ENCODE data around the gene RHEB.

The RHEB gene

DNA sequence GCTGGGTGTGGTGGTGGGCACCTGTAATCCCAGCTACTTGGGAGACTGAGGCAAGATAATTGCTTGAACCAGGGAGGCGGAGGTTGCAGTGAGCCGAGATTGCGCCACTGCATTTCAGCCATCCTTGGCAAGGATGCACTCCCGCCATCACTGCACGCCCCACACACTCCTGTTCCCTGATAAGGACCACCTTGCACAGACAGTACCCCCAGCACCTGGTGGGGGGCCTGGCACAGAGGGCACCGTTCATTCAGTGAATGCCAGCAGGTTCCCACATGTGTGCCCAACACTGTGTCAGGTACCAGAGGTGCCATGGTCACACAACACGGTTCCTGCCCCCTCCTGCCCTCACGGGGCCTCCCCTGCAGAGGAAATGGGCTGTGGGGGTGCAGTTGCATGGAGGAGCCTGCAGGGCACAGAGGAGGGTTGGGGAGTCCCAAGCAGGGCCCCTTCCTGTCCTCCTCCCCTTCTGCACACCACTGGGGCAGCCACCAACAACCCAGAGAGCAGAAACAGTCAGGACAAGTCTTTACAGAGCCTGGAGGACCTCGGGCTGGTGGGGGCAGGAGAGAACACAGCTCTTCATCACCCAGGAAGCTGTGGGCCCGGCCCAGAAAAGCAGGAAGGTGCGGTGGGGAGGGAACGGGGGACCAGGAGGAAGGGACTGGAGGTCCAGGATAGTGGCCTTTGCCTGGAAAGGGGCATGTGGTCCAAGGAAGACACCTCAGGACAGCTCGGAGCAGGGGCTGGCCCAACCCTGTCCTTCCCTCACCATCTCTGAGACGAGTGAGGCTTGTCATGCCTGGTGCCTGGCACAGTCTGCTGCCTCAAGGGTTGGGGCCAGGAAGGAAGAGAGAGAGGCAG, 86.8 kb downstream of the RHEB start:
- H3K4me2 ChIP-seq (ENCODE audit: low read length), result no peak overlapping the region
- H3K4me3 ChIP-seq (ENCODE audit: low read length), result no peak overlapping the region
- H3K9me3 ChIP-seq (replicated peaks; ENCODE audit: low read length), result no peaks in the 10 kb centered on the region
- H3K4me1 ChIP-seq (ENCODE audit: control insufficient read depth, insufficient read depth, low read length), result no peaks in the 10 kb centered on the region
- H3K9ac ChIP-seq (ENCODE audit: low read depth, low read length), result no peak overlapping the region
- H3K27me3 ChIP-seq (ENCODE audit: control insufficient read depth, insufficient read depth, low read length), result peaks cover 46% of the 10 kb centered on the region
- H3K36me3 ChIP-seq (ENCODE audit: insufficient read depth, low read length), result no peaks in the 10 kb centered on the region

DNA sequence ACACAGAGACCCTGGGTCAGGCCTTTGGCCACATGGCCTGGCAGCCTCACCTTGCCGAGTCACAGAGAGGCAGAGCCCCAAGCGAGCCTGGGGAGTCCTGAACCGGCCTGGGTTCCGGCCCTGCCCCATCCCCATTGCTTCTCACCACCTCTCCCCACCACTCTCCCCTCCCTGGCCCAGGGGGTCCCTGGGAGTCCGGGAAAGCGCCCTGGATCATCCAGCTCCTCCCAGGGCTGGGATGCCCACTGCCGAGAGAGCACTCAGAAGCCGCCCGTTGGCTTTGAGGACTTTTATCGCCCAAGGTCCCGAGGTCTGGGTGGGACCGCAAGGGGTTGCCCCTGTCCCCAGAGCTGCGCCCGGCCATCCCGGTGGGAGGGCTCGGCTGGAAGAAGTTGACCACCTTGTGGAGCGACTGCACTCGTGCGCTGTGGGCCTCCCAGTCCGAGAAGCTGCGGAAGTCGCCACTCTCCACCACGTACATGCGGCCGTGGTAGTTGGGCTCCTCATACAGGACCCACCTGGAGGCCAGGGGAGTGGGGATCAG, 87.9 kb downstream of the RHEB start:
- peaks cover 3% of the 10 kb centered on the region for H3K4me1 ChIP-seq (ENCODE audit: control insufficient read depth, insufficient read depth, low read length)
- H3K9ac ChIP-seq (ENCODE audit: low read depth, low read length), result no peak overlapping the region
- H3K4me3 ChIP-seq (ENCODE audit: low read length), result no peak overlapping the region
- no peak overlapping the region for H3K4me2 ChIP-seq (ENCODE audit: low read length)
- peaks cover 39% of the 10 kb centered on the region for H3K27me3 ChIP-seq (ENCODE audit: control insufficient read depth, insufficient read depth, low read length)
- H3K9me3 ChIP-seq (replicated peaks; ENCODE audit: low read length), result no peaks in the 10 kb centered on the region
- H3K36me3 ChIP-seq (ENCODE audit: insufficient read depth, low read length), result no peaks in the 10 kb centered on the region

DNA sequence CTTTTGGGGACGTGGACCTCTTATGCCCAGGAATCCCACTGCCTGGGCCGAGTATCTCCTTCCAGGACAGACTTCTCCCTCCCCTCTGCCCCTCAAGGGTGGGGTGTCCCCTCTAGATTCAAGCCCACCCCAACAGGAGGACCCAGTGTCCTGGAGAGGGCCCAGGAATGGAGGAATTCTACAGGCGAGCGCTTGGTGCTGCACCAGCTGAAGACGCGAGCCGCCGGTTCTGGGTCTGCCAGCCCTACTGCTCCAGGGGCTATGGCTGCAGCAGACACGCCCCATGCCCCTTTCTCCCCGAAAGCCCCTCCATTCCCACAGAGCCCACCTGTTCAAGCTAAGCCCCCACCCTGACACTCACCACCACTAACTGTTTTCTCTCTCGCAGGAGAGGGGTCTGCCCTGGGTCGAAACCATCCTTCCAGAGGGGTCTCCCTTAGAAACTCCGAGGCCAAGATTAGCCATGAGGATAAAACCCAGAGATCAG, 88.4 kb downstream of the RHEB start:
- Histone ChIP-seq H3K9me3 (replicated peaks; ENCODE audit: low read length) (no peaks in the 10 kb centered on the region), H3K36me3 (ENCODE audit: insufficient read depth, low read length) (no peaks in the 10 kb centered on the region), H3K27me3 (ENCODE audit: control insufficient read depth, insufficient read depth, low read length) (peaks cover 33% of the 10 kb centered on the region), H3K9ac (ENCODE audit: low read depth, low read length) (no peak overlapping the region), H3K4me1 (ENCODE audit: control insufficient read depth, insufficient read depth, low read length) (peaks cover 8% of the 10 kb centered on the region), H3K4me2 (ENCODE audit: low read length) (no peak overlapping the region), H3K4me3 (ENCODE audit: low read length) (no peak overlapping the region)

DNA sequence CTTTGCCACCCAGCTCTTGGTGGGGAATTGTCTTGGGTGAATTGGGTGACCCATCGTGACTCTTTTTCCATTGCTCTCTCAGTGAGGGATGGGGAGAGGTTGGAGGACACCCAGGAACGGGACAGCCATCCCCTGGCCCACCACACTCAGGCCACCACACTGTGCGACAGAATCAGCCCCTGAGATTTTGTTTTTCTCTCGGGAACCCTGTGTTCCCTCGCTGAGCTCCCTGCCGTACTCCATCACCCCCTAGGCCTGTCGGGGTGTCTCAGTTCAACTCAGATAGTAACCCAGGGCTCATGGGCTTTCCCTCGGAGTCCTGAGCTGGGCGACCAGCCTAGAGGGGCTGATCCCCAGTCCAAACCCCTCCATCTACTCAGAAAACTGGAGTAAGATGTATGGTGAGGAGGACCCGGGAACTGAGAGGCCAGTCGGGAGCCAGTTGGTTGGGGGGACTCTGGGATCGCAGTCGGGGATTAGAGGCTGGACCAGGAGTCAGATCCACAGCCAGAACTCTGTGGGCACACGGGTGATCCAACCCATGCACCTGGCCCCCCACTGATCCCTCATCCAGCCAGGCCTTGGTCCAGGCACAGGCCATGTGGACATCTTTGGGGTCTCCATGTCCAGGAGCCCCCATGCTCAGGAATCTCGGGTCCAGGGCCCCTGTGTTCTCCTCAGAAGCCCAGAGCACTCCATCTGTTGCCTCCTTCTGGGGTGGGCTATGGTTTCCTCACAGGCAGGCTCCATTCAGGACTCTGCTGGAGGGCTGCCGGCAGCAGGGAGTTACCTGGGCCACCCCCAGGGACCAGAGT, 89.1 kb downstream of the RHEB start:
- H3K36me3 ChIP-seq (ENCODE audit: insufficient read depth, low read length), result no peaks in the 10 kb centered on the region
- H3K27me3 ChIP-seq (ENCODE audit: control insufficient read depth, insufficient read depth, low read length), result peaks cover 31% of the 10 kb centered on the region

DNA sequence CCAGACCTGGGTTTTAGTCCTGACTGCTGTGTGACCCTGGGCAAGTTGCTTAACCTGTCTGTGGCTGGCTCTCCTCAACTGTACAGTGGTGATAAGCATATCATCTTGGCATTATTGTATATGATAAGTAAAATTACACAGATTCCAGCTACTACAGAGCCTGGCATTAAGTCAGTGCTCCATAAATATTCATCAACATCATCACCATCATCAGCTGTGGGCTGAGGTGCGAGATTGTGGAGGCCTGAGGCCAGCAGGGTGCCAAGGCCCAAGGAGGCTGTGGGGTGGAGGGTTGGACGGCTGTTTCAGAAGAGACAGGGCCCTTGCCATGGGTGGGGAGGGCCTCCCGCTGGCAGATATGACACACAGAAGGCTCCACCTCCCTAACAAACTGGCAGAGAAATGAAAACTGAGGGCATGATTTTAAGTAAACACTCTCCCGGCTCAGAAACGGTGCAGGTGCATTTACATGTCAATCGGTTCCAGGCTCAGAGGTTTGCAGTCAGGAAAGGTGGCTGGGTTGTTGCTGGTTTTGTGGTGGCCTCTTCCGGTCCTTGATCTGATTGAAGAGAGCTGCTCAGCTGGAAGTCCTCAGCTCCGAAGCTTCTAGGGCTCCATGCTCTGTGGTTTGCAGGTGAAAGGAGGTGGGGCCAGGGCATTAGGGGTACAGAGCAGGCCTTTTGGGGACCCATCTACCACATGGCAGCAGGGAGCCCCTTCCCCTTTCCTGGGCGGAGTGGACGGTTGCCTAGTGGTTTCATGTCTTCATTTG, 89.9 kb downstream of the RHEB start:
- no peak overlapping the region for H3K4me3 ChIP-seq (ENCODE audit: low read length)
- H3K4me2 ChIP-seq (ENCODE audit: low read length), result no peak overlapping the region
- H3K36me3 ChIP-seq (ENCODE audit: insufficient read depth, low read length), result no peaks in the 10 kb centered on the region
- no peak overlapping the region for H3K9ac ChIP-seq (ENCODE audit: low read depth, low read length)
- H3K4me1 ChIP-seq (ENCODE audit: control insufficient read depth, insufficient read depth, low read length), result peaks cover 18% of the 10 kb centered on the region
- peaks cover 33% of the 10 kb centered on the region for H3K27me3 ChIP-seq (ENCODE audit: control insufficient read depth, insufficient read depth, low read length)
- no peaks in the 10 kb centered on the region for H3K9me3 ChIP-seq (replicated peaks; ENCODE audit: low read length)

More for the DNA sequence above, 89.1 kb downstream of the RHEB start:
- no peak overlapping the region for H3K4me2 ChIP-seq (ENCODE audit: low read length)
- H3K4me3 ChIP-seq (ENCODE audit: low read length), result no peak overlapping the region
- H3K4me1 ChIP-seq (ENCODE audit: control insufficient read depth, insufficient read depth, low read length), result peaks cover 15% of the 10 kb centered on the region
- H3K9me3 ChIP-seq (replicated peaks; ENCODE audit: low read length), result no peaks in the 10 kb centered on the region
- H3K9ac ChIP-seq (ENCODE audit: low read depth, low read length), result no peak overlapping the region

DNA sequence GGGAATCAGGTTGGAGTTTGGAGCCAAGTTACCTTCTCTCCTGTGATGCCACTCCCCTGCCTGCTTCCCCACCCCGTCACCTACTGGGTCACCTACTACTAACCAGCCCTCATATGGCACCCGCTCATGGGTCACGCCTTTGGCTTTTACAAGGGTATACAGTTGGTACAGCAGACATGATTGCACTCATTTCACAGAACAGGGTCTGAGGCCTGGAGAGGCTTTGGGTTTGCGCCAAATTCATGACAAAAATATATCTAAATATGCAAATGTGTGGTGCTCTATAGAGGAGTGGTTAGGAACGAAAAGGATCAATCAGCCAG, 90.5 kb downstream of the RHEB start:
- H3K9me3 ChIP-seq (replicated peaks; ENCODE audit: low read length), result no peaks in the 10 kb centered on the region
- no peak overlapping the region for H3K4me2 ChIP-seq (ENCODE audit: low read length)
- peaks cover 35% of the 10 kb centered on the region for H3K27me3 ChIP-seq (ENCODE audit: control insufficient read depth, insufficient read depth, low read length)
- peaks cover 18% of the 10 kb centered on the region for H3K4me1 ChIP-seq (ENCODE audit: control insufficient read depth, insufficient read depth, low read length)
- H3K36me3 ChIP-seq (ENCODE audit: insufficient read depth, low read length), result no peaks in the 10 kb centered on the region
- H3K9ac ChIP-seq (ENCODE audit: low read depth, low read length), result no peak overlapping the region
- H3K4me3 ChIP-seq (ENCODE audit: low read length), result no peak overlapping the region

DNA sequence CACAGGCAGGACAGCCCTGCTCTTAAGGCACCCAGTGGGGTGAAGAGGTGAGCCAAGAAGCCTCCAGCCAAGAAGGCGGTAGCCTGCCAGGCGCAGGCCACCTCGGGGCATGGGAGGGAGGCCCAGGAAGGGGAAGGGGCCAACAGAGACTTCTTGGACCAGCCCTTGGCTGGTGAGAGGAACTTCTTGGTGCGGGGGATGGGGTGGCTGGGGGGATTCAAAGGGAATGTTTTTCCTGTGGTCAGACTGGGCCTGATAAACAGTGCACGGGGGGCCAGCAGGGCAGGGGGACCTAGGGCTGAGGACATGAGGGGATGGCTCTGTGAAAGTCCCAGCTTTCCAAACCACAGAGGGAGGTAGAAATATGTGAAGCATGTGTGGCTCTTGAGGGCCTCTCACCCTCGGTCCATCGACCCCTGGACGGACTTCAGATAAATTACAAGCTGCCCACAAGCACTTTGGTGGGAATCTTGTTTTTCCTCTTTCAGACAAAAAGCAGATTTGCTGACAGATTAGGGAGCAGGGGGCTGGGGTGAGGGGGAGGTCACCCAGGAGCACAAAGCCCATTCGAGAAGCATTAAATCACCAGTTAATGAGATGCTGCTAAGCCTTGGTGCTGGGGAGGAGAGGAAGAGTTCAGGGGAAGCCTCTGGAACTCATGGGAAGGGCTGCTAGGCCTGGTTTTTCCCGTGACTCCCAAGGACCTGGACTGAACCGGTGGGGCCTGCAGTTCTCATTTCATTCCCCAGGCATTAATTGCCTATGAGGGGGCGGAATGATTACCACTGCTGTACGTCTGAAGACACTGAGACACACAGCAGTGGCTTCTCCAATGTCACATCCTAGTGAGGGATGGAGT, 91.1 kb downstream of the RHEB start:
- Histone ChIP-seq H3K36me3 (ENCODE audit: insufficient read depth, low read length) (no peaks in the 10 kb centered on the region), H3K9ac (ENCODE audit: low read depth, low read length) (no peak overlapping the region), H3K4me1 (ENCODE audit: control insufficient read depth, insufficient read depth, low read length) (peaks cover 18% of the 10 kb centered on the region), H3K4me2 (ENCODE audit: low read length) (no peak overlapping the region), H3K4me3 (ENCODE audit: low read length) (no peak overlapping the region), H3K27me3 (ENCODE audit: control insufficient read depth, insufficient read depth, low read length) (peaks cover 35% of the 10 kb centered on the region), H3K9me3 (replicated peaks; ENCODE audit: low read length) (no peaks in the 10 kb centered on the region)

DNA sequence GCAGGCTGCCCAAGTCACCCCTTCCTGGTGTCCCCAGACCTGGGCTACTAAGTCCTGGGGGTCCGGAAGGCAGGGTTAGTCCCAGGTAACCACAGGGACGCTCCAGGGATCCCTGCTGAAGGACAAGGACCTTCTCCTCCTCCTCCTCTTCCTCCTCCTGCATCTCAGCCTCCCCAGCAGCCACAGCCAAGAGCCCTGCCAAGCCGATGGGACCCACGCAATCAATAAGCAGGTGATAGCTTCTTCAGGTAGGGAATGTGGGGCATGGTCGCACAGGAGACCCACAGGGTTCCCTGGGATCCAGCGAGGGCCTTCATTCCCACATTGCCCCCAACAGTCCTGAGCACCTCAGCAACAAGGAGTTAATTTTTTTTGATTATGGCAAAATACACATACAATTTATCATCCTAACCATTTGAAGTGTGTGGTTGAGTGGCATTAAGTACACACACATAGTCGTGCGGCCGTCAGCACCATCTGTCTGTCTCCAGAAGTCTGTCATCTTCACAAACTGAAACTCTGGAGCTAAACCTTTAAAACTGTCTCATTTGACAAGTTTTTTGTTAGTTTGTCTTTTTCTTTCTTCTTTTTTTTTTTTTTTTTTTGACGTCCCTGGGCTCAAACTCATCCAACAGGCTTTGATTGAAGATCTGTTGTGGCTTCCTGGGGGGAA, 91.9 kb downstream of the RHEB start:
- no peak overlapping the region for H3K4me3 ChIP-seq (ENCODE audit: low read length)
- no peaks in the 10 kb centered on the region for H3K9me3 ChIP-seq (replicated peaks; ENCODE audit: low read length)
- no peaks in the 10 kb centered on the region for H3K36me3 ChIP-seq (ENCODE audit: insufficient read depth, low read length)
- H3K27me3 ChIP-seq (ENCODE audit: control insufficient read depth, insufficient read depth, low read length), result peaks cover 33% of the 10 kb centered on the region
- no peak overlapping the region for H3K9ac ChIP-seq (ENCODE audit: low read depth, low read length)
- H3K4me1 ChIP-seq (ENCODE audit: control insufficient read depth, insufficient read depth, low read length), result peaks cover 18% of the 10 kb centered on the region
- no peak overlapping the region for H3K4me2 ChIP-seq (ENCODE audit: low read length)

DNA sequence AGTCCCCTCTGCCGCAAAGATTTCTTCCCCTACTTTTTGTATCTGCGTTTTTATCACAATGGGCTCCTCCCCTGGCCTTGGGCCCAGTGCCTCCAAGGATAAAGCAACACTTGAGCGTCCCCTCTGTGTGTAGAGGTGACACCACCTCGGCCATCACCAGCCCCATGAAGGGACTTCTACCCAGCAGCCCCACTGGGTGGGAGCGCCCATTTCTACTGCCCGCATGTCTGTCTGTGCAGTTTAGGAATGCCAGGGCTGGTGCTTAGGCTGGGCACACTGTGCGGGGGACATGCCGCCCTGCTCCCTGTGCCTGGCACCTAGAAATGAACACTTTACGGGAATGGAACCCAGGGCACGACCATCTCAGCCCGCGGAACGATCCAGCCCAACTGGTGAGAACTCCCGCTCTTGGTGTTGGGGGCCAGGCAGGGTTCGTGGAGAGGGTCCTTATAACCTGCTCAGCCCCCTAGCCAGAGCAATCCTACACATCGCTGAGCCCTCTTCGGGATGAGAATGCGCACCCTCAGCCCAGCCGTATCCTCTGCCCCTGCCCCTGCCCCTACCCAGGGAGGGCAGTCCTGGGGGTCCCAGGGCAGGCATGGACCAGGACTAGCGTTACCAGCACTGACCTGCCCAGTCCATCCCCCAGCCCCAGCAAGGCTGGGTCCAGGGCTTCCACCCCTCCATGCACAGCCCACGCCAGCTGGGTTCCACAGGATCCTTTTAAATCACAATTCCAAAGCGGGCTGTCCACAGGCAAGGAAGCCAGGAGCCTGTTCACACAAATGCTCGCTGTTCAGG, 92.6 kb downstream of the RHEB start:
- Histone ChIP-seq H3K27me3 (ENCODE audit: control insufficient read depth, insufficient read depth, low read length) (peaks cover 32% of the 10 kb centered on the region), H3K9ac (ENCODE audit: low read depth, low read length) (no peak overlapping the region), H3K36me3 (ENCODE audit: insufficient read depth, low read length) (no peaks in the 10 kb centered on the region), H3K4me2 (ENCODE audit: low read length) (peak overlapping the region; percentile 51), H3K9me3 (replicated peaks; ENCODE audit: low read length) (peaks cover 3% of the 10 kb centered on the region), H3K4me3 (ENCODE audit: low read length) (no peak overlapping the region), H3K4me1 (ENCODE audit: control insufficient read depth, insufficient read depth, low read length) (peaks cover 18% of the 10 kb centered on the region)
